Mammary epithelial cell (primary cell): Measurements from ENCODE around the gene MZT2A.
"Not testable (repeated sequence)": the region's sequence is repeated elsewhere in the genome, so short reads cannot be mapped to it uniquely, and the experiment has no call there.

Experiments
- EZH2 ChIP-seq: IDR thresholded peaks from 2 replicates; pipeline ENCODE4 v1.6.1; 2012; ENCODE audit warnings: low read length, inconsistent platforms, borderline replicate concordance
- TF ChIP-seq, protein P1 (sequence below), 2 donors: IDR thresholded peaks in 1 of 2; conservative IDR thresholded peaks in 1 of 2; 2 replicates each; pipeline ENCODE4 v1.5.1; 2011 to 2012; ENCODE audit warnings: inconsistent platforms in 2 of 2, low read length in 2 of 2, mild to moderate bottlenecking in 2 of 2, control low read depth in 1 of 2, low read depth in 1 of 2; ENCODE audit not compliant: insufficient read depth in 1 of 2; ENCODE audit errors: extremely low read depth in 1 of 2

DNA sequence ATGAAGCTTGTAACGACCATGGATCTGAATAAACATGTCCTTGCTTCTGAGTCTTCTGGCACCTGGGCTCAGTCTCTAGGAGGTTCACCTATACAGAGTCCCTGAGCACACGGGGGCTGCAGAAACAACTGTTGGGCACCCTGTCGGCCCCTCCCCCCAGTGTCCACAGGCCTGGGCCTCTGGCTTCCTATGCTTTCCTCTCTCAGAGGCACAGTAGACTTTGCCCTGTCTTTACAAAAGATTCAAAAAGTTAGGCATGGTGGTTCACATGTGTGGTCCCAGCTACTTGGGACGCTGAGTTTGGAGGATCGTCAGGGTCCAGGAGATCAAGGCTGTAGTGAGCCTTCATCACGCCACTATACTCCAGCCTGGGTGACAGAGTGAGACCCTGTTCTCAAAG is 29.3 kb upstream of the MZT2A start:
- TF ChIP-seq, protein P1, sequence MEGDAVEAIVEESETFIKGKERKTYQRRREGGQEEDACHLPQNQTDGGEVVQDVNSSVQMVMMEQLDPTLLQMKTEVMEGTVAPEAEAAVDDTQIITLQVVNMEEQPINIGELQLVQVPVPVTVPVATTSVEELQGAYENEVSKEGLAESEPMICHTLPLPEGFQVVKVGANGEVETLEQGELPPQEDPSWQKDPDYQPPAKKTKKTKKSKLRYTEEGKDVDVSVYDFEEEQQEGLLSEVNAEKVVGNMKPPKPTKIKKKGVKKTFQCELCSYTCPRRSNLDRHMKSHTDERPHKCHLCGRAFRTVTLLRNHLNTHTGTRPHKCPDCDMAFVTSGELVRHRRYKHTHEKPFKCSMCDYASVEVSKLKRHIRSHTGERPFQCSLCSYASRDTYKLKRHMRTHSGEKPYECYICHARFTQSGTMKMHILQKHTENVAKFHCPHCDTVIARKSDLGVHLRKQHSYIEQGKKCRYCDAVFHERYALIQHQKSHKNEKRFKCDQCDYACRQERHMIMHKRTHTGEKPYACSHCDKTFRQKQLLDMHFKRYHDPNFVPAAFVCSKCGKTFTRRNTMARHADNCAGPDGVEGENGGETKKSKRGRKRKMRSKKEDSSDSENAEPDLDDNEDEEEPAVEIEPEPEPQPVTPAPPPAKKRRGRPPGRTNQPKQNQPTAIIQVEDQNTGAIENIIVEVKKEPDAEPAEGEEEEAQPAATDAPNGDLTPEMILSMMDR (conservative IDR thresholded peaks at IDR 0.05 in 1 of 2, IDR thresholded peaks at IDR 0.05 in 1 of 2; ENCODE audit: extremely low read depth in 1 of 2, insufficient read depth in 1 of 2, low read depth in 1 of 2, low read length in 2 of 2) = not testable (repeated sequence)
- TF ChIP-seq EZH2 = not testable (repeated sequence)
